ENCODE data around the gene SLC5A10.
"Not testable (repeated sequence)": the region's sequence is repeated elsewhere in the genome, so short reads cannot be mapped to it uniquely, and the experiment has no call there.

The SLC5A10 gene

DNA sequence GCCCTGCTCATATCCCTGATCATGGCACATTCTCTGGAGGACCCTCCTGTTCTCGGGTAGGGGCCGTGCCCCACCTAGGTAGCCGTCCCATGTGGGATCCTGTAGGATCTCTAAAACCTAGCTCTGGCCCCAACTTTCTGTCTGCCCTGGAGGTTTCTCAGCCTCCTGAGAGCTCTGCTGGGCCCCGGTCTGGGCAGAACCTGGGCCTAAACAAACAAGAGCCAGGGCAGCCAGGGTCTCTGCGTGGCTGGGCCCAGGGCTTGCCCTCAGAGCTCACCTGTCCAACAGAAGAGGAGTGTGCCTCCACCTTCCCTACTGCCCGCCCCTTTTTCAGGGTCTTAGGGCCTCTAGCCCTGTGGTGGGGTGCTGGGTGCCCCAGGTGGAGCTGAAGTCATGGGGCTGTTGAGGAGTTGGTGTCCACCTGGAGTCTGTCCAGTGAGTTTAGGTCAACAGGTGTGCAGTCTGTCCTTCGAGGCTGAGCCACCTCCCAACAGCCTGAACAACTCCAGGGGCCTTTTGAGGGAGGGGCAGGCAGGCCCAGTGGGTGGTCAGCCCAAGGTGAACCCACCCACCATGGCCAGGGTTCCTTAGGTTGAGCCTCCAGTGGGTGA lies 69.2 kb downstream of the SLC5A10 start:
- not testable (repeated sequence) for DNase-seq

DNA sequence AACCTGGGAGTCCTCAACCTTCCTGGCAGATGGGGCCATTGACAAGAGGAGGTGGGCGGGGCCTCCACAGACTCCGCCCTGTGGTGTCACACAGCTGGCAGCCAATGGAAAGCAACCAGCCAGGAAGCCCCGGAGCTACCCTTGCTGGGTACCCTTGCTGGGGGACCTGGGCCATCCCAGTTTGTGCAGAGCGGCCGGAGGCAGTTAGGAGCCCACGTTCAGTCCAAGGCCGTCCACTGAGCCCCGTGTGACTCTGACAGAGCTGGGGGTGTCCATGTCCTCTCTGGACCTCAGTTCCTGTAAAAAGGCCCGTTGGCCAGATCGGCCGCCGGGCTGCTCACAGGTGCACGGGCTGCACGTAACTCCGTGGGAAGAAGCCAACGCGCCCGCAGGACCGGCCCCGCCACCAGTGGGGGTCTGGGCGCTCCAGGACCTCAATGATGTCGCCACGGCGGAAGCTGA lies 69.7 kb downstream of the SLC5A10 start:
- DNase-seq, result no peak

GRCh38 chr17:19022128-19022527 lies 70.2 kb downstream of the SLC5A10 start:
- DNase-seq, result no peak

- no peak for DNase-seq
Observed at GRCh38 chr17:19022747-19023146, 70.8 kb downstream of the SLC5A10 start.

- no peak for DNase-seq
Observed at GRCh38 chr17:19023209-19023999, 71.4 kb downstream of the SLC5A10 start.

DNA sequence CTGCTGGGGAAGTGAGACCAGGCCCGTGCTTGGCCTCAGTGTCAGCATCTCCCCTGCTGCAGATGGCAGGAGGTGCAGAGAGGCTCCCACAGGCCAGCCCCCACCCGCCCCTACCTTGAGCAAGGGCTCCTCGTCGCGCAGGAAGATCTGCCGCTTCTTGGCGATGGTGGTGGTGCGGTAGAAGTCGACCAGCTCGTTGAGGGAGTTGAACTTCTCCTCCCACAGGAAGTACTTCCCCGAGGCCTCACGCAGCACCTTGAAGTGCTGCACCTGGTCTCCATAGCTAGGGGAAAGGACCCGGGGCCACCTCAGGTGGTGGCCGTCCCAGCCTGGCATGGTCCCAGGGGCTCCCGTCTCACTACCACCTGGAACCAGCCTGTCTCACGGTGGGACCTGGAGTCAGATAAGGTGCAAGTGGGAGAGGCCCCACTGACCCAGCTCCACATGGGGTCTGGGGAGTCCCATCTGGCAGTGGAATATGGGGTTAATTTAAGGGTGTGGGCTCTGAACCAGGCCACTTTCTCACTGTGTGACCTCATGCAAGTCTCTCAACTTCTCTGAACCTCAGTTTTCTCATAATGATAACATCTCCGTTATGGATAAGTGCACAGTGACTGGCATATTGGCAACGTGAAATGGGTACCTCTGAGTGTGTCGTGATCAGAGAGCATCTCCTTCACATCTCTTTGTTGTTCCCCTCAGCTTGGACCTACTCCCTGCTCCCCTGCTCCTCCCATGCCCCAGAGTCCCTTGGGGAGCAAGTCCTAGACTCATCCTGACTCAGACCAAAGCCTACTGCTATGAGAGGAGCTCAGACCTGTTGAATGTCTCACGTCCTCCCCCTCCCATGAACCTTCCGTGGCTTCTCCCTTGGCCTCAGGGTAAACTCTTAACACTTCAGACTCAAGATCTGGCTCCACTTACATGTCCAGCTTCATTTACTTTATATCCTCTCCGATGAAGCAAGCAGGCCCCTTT lies 72.4 kb downstream of the SLC5A10 start:
- DNase-seq, result no peak

DNA sequence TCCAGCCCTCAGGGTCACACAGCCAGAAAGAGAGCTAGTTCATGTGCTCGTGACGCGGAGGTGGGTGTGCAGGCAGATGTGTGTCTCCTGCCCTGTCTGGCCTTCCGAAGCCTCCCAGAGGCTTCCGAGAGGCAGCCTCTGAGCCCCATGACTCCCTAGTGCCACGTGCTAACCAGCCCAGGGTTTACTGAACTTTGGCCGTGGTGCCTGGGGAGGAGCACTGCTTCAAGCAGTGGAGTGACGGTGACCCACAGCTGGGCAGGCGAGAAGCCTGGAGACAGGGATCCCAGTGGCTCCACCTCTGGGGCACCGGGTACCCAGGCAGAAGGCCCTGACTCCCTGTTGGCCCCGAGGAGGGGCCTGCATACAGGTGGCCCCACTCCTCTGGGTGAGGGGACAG lies 76.7 kb downstream of the SLC5A10 start:
- not testable (repeated sequence) for DNase-seq

DNA sequence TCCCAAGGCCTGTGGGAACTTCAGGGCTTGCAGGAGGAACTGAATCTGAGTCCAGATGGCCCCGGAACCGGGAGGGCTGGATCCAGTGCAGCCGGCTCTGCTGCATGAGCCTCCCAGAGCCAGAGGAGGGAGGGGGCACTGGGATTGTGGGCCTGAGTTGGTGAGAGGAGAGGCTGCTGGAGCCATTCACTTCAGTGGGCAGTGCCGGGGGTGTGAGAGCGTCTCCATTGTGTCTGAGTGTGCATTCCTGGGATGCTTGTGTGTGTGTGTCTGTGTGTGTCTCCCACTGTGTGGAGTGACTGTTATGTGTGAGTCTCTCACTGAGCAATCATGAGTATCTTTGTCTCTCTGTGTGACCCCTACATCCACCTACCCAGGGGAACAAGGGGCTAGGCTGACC lies 77.8 kb downstream of the SLC5A10 start:
- not testable (repeated sequence) for DNase-seq

DNA sequence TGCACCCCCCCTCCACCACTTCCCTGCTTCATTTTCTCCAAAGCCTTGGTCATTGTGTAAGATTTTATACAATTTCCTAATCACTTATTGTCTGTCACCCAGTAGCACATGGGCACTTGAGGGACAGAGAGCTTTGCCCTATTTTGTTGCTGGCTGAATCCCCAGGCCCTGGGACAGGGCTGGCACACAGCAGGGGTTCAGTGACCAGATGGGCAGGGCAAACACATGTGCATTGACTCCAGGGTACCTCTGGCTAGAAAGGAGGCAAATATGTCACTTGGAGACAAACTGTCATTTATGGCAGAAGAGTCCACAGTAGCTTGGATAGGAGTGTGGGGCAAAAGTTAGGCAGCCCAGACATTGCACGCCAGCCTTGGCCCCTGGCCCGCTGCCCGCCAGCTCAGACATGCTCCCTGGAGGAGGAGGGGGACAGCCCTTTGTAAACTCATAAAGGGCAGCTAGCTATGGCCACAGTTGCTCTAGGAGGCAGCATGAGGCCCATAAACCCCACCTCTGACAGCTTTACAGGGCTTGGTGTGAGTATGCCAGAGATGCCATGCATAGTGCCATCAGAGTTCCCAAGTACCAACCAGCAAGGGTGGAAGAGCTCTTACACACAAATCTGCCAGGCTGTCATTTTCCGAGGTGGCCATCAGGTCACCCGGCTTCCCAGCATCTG lies 78.9 kb downstream of the SLC5A10 start:
- DNase-seq, result not testable (repeated sequence)

DNA sequence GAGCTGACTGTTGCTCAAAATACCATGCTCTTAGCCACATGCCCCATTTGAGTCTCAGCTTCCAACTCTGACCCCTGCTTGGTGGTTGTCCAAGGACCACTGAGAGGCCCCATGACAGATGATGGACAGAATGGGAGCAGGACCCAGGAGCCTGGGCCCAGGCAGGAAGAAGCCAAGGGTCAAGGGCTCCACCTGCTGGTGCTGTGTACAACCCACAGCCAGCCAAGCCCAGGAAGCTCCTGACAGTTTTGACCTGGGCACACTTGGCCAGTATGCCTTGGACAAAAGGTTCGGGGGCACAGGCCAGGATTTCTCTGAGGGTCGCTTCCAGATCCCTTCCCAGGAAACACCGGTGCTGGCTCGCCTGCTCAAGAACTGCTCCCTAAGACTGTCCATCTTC lies 79.8 kb downstream of the SLC5A10 start:
- not testable (repeated sequence) for DNase-seq

- not testable (repeated sequence) for DNase-seq
Observed at GRCh38 chr17:19032377-19032988, 80.5 kb downstream of the SLC5A10 start.

- DNase-seq, result not testable (repeated sequence)
Observed at GRCh38 chr17:19036186-19036585, 84.2 kb downstream of the SLC5A10 start.

- DNase-seq, result not testable (repeated sequence)
Observed at GRCh38 chr17:19037547-19037946, 85.6 kb downstream of the SLC5A10 start.

DNA sequence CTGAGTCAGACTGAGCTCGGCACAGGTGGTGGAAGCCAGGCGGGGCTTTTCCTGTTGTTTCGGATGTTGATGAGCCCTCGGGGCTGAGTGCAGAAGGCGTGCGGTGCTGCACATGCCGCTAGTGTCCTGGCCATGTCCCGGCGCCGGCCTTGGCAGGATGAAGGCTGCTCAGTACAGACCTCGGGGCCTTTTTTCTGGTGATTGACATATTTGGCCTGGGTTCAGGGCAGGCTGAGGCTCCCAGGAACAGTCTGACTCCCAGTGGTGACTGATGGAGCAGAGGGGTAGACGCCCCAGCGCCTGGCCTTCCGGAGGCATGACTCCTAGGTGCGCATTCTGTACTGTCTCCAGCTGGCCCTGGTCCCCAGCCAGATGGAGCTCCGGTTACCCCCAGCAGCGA lies 86.0 kb downstream of the SLC5A10 start:
- DNase-seq, result not testable (repeated sequence)

- not testable (repeated sequence) for DNase-seq
Observed at GRCh38 chr17:19038730-19039129, 86.8 kb downstream of the SLC5A10 start.

DNA sequence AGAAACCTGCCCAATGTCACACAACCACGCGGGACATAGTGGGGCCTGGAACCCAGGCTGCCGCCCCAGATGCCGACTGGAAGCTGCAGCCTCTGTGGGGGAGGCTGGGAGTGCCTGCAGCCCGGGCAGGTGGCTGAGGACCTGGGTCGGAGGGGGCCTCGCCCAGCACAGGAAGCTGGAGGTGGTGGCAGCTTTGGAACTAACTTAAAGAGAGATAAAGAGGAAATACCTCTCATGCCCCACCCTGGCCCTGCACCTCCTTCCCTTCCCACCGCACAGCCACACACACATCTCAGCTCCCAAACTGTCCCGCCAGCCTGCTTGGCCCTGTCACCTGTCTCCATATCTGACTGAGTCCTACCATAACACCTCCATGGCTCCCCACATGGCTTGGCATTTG lies 88.4 kb downstream of the SLC5A10 start:
- DNase-seq, result not testable (repeated sequence)

- not testable (repeated sequence) for DNase-seq
Observed at GRCh38 chr17:19041871-19042270, 89.9 kb downstream of the SLC5A10 start.

DNA sequence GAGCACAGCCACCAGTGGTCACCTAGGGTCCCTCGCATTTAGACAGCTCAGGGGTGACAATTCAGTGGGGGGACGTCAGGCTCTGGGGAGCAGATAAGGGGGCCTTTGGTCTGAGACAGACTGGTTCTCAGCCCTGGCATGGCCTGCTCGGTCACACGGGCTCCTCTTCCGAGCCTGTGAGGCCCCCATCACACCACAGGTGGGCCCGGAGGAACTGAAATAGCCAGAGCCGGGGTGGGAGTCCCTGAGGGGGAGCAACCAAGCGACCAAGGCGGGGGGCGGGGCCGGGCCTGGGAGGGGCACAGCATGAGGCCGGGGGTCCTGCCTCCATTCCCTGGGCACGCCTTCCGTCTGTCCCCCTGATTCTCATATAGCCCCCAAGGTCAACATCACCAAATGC lies 90.4 kb downstream of the SLC5A10 start:
- not testable (repeated sequence) for DNase-seq

DNA sequence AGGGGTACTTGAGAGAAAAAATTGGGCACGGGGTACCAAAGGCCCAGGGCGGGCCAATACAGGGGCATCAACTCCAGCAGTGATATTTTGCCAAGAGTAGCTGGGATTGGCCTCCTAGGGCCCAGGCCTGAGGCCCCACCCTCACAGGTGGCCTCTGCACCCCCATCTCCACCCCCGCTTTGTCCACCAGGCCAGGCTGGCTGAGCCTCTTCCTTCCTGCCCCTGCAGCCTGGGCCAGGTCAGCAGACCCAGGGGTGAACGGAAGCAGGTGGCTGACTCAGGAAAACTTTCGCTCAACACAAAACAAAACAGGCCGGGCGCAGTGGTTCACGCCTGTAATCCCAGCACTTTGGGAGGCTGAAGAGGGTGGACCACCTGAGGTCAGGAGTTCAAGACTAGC lies 91.1 kb downstream of the SLC5A10 start:
- not testable (repeated sequence) for DNase-seq

DNA sequence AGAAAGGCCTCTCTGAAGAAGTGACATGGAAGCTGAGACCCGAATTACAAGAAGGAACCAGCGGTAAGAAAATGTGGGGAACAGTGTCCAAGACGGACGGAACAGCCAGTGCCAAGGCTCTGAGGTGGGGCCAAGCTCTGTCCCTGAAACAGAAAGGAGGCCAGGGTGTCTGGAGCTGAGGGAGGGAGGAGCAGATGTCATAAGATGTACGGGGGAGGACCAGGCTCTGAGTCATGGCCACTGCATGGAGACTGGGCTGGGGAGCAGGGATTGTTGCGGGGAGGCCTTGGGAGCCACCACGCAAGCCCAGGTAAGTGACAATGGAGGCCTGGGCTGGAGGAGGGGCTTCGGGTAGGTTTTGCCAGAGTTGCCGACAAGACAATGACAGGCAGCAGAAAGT lies 92.7 kb downstream of the SLC5A10 start:
- not testable (repeated sequence) for DNase-seq

DNA sequence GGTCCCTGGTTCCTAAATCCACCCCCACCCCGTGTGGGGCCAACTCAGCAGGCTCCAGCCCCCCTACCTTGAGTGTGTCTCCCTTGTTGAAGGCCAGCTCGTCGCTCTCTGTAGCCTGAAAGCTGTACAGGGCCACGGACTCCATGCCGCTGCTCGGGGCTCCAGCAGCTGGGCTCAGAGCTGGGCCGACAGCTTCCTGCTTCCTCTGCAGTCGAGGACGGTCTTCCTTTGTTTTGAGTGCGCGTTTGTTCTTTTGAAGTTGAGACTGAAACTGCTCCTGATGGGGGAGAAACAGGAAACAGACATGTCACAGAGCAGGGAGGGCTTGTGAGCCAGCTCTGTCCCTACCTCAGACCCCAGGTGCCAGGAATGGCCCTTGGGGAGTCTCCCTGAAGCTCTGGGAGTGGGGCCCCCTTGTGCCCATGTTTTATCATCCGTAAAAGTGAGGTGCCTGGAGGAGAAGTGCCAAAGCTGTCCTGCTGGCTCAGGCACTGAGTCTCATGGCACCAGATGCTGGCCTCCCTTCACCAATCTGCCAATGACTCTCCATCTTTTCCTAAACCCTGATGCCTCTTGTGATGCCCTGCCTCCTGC lies 94.9 kb downstream of the SLC5A10 start, which contains the start of gene GRAP:
Gene GRAP, minus strand, starts transcription at position 176 of the 594 bp plus-strand sequence. Its CDS starts 31 bp downstream, at position 145.
- not testable (repeated sequence) for DNase-seq
